GM19455 (cell line): Measurements from ENCODE around the gene ITGA2B.
"Not testable (repeated sequence)": the region's sequence is repeated elsewhere in the genome, so short reads cannot be mapped to it uniquely, and the experiment has no call there.

Source experiments
- ATAC-seq: cut with Tn5 transposase; IDR thresholded peaks from one replicate; pipeline ENCODE4 v1.9.1; 2021; ENCODE audit not compliant: unreplicated experiment

Gene ITGA2B

GRCh38 chr17:44394112-44394511 is 4.7 kb upstream of the ITGA2B start:
- ATAC-seq, result not testable (repeated sequence)

GRCh38 chr17:44390250-44390870 is 911 bp upstream of the ITGA2B start:
- no peak for ATAC-seq

DNA sequence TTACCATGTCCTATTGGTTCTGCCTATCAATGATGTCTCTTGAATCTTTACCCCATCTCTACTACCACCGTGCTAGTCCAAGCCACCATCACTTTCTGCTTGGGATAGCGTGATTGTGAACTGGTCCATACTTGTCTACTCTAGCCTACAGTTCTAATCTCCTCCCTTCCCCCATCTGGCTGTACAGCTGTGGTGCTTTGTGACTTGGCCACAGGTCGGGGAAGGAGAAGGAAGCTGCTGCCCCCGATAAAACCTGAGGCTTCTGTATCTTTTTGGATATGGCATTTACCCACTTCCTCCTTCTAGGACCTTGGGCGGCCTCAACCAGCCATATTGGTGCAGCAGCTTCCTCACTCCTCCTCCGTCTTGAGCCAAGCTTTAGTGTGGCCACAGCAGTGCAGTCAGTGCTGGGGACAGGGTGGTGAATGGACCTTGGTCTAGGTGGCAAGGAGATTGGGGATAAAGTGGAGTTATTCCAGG is 314 bp upstream of the ITGA2B start:
- no peak for ATAC-seq

- ATAC-seq, result no peak
Measured at GRCh38 chr17:44387804-44388203, 1.6 kb downstream of the ITGA2B start.

DNA sequence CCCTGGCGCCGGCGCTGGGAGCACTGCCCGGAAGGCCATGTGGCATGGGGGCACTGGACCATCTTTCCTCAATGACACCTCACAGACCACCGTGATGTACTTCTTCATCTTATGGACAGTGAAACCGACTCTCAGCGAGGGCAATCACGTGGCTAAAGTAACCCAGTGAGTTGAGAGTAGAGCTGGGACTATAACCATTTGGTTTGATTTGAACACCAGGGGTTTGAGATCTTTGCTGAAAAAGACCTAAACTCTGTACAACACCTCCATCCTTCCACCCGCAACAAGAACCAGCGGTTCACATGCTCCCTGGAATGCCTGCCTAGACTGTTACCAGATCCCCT is 3.3 kb downstream of the ITGA2B start:
- no peak for ATAC-seq

GRCh38 chr17:44385287-44386181 is 3.9 kb downstream of the ITGA2B start:
- ATAC-seq, result no peak

GRCh38 chr17:44384823-44385286 is 4.6 kb downstream of the ITGA2B start:
- ATAC-seq, result no peak

GRCh38 chr17:44384281-44384822 is 5.1 kb downstream of the ITGA2B start:
- no peak for ATAC-seq

DNA sequence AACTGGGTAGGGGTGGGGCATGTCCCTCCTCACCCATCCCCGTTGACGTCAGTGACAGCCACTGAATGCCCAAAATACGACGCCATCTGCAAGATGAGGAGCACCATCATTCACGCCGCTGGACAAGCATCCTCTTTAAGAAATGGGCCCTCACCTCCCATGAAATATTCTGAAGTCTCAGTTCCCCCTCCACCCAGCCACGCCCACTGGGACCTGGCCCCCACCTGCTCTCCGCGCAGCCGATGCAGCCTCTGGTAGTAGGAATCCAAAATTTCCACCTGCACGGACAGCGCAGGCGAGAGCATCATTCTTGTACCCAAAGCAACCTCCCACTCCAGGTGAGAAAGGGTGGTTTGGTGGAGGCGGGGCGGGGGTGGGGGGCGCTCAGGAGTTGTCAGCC is 5.6 kb downstream of the ITGA2B start:
- ATAC-seq, result no peak

GRCh38 chr17:44383363-44383762 is 6.1 kb downstream of the ITGA2B start:
- ATAC-seq, result no peak

DNA sequence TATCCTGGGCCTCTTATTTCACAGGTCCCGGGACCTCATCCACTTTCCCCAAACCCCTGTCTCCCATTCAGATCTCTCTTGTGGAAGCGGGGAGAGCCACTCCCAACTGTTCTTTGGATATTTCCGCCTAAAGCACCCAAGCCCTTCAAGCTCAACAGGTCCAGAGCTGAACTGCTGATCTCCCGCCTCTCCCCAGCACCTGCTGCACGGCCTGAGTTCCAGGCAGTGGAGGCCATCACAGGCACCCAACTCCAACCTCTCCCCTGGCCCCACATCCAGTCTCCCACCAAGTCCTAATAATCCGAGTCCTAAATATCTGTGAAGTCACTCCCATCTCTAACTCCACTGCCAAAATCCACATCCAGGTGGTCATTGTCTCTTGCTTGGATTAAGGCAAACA is 6.5 kb downstream of the ITGA2B start:
- no peak for ATAC-seq

DNA sequence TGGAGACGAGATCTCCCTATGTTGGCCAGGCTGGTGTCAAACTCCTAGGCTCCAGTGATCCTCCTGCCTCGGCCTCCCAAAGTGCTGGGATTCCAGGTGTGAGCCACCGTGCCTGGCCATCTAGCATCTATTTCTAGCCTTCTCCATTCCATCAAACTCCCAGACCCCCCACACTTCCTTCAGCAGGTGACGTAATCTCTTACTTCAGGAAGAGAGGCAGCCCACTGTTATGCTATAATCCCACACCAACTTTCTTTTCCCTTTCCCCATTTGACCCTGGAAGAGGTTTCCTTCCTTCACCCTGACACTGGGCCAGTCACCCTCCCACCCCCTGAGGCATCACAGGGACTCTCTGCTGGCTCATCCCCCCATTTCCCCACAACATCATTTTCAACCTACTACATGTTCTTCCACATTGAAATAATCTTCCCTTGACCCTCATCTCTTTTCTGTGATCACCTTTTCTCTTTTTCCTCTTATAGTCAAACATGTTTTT is 7.6 kb downstream of the ITGA2B start:
- no peak for ATAC-seq

GRCh38 chr17:44380767-44381166 is 8.7 kb downstream of the ITGA2B start:
- no peak for ATAC-seq

DNA sequence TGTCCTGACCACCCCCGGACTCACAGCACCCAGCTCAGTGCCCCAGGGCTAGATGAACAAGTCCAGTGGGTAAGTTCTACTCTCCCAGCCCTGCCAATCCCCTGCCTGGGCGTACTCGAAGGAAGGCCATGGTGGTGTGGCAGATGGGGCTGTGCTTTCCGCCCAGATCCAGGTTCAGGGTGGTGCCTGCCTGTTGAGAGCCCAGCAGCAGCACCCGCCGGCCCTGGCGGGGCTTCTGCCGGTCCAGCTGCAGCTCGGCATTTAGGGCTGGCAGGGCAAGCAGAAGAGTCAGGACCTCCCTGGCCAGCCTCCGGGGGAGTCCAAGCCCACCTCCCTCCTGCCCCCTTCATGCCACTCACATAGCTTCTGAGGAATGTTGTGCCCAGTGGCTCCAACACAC is 9.6 kb downstream of the ITGA2B start:
- no peak for ATAC-seq

- no peak for ATAC-seq
Measured at GRCh38 chr17:44378171-44378705, 11.2 kb downstream of the ITGA2B start.

- ATAC-seq, result no peak
Measured at GRCh38 chr17:44376779-44377178, 12.7 kb downstream of the ITGA2B start.

GRCh38 chr17:44376124-44376523 is 13.3 kb downstream of the ITGA2B start:
- no peak for ATAC-seq

DNA sequence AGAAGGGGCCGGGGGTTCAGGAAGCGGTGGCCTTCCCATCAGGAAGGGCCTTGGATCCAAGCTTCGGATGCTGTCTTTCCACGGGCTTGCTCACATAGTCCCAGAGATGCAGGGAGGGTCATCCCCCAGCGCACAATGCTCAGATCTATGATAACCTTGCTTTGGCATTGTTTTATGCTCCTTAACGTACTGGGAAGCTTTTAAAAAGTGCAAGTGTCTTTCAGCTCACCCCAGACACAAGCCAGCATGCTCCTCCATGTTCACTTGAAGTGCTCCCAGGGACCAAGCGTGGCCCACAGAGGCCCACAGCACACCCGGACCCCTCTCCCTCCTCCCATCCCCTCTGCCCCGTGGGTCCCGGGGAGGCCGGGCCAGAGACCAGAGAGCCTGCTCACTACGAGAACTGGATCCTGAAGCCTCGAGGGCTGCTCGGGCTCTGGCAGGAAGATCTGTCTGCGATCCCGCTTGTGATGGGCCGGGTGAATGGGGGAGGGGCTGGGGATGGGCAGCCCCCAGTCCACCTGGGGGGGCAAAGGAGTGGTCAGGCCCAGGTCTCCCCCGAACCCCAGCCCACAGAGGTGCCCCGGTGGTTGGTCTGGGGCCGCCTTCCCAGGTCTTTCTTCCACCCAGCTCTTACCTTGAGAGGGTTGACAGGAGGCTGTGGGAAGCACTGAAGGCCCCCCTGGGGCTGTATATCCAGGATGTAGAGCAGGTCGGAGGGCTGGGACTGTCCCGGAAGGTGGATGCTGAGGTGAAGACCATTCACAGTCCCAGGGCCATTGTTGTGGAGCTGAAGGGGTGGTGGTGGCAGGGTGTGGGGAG is 14.0 kb downstream of the ITGA2B start:
- no peak for ATAC-seq

DNA sequence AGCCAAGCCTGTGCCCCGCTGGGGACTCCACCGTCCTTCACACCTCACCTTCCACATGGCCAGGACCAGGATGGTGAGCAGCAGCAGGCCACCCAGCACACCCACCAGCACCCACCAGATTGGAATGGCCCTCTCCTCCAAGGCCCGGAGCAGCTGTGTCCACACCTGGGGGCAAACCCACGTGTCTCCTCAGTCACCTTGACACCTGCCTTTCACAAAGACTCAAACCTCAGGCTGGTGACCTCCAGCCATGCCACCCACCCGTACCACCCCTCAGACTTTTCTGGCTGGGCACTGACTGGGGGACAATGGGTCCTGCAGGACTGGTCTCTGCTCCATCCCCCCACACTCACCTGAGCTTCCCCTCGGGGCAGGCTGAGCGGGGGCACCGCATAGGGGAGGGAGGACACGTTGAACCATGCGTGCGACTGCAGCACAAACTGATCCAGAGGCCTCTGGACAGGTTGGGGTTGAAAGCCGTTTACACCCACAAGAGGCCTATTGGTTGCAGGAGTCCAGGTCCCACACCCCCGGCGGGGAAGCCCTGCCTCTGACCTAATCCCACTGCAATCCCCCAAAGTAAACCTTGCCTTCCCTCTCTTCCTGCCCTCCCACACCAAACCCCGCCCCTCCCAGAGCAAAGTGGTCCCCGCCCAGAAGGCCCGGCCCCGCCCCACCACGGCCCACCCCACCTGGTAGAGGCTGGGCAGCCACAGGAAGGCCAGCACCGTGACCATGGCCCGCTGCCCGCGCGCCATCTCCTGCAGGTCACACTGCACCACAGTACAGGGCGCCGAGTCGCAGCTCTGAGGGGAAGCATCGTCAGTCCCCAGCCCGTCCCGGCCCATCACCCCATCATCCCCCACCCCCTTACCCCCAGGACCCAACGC is 14.9 kb downstream of the ITGA2B start:
- ATAC-seq, result no peak

- no peak for ATAC-seq
Measured at GRCh38 chr17:44372036-44372435, 17.4 kb downstream of the ITGA2B start.
